H54 (cell line): ENCODE measurements around the gene SRGAP3.

ENCODE experiments used
- DNase-seq: peaks from one replicate; pipeline ENCODE4 v3.0.0; 2011; ENCODE audit warnings: low spot score, mixed read lengths; ENCODE audit not compliant: insufficient read length
- FAIRE-seq: peaks from 3 replicates; lab custom pipeline; 2011; peaks lifted over from hg19 to GRCh38; lab: Jason Lieb, UNC
- POLR2A ChIP-seq: IDR thresholded peaks from 2 replicates; pipeline ENCODE4 v1.6.1; 2011; ENCODE audit warnings: low read depth, mild to moderate bottlenecking, low read length

Gene SRGAP3

DNA sequence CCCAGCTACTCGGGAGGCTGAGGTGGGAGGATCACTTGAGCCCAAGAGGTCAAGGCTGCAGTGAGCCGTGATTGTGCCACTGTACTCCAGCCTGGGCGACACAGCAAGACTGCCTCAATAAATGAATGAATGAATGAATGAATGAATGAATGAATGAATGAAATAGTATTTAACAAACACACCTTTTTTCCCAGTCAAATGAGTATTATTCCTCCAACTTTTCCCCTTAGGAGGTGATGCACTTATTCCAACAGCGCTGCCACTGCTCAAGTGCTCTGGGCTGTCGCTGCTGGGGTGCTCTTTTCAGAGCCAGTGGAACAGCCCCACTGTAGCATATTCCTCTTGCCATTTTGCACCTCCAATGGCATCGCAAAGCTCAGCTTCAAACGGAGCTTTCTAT lies 219.4 kb downstream of the SRGAP3 start:
- no peak for FAIRE-seq
- no peak for TF ChIP-seq POLR2A
- no peak for DNase-seq

DNA sequence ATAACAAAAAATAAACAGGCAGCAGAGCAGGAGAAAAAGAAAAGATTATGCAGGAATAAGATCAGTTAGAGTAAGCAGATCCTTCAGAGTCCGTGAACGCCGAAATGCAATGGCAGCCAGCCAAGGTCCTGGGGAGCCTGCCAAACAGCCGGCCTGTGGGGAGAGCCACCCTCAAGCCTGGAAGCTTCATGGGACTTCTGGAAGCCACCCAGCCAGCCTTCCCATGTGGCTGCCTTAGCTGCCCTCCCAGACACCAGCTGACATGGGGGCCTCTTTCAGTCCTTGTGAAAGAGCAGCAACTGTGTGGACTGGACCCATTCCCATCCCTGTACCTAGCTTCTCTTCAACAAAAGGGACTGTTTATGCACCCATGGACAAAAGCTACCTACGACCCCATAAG lies 221.3 kb downstream of the SRGAP3 start:
- FAIRE-seq (no peak), DNase-seq (no peak)
- TF ChIP-seq POLR2A = no peak

DNA sequence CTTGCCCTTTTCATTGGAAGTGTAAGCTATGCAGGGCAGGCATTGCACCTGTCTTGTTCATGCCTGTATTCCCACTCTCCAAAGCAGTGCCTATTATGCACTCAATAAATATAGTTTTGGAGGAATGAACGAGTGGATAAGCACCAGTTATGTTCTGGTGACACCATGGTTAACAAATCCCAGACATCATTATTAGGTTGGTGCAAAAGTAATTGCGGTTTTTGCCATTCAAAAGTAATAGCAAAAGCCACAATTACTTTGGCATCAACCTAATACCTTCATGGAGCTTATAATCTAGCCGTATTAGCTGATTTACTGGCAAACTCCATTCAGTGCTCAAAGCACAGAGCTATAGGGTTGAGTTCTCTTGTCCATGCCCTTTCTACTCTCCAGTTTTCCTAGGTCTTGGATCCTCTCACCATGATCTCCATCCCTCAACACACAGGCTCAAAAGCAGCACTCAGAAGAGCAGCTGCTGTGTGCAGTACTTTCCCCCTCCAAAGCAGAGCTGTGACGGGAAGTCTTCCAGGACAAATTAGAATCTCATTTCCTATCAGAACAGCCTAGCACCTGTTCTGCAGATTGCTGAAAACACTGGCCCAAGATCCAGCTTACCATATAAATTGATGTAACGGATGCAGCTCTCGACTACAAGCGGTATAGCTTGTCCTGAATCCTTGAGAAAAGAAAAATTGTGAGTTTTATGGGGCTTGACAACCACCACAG lies 223.0 kb downstream of the SRGAP3 start:
- DNase-seq (no peak), FAIRE-seq (no peak)
- no peak for TF ChIP-seq POLR2A

DNA sequence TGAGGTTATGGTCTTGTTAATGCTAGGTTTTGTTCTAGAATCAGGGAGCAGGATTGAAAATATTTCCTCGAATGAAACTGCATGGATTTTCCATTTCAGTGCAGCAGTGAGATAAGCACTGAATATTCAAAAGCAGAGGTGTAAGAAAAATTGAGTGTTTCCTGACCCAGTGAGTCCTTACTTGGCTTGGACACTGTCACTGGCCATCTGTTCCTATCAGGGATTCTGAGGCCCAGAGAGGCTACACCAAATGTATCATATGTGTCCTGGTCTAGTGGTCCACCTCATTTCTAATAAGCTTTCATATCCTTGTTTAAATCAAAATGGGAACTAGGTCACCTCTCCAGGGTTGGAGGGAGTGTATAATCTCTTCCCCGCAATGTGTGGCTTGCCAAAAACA lies 225.1 kb downstream of the SRGAP3 start:
- DNase-seq (no peak), FAIRE-seq (no peak)
- TF ChIP-seq POLR2A = no peak

DNA sequence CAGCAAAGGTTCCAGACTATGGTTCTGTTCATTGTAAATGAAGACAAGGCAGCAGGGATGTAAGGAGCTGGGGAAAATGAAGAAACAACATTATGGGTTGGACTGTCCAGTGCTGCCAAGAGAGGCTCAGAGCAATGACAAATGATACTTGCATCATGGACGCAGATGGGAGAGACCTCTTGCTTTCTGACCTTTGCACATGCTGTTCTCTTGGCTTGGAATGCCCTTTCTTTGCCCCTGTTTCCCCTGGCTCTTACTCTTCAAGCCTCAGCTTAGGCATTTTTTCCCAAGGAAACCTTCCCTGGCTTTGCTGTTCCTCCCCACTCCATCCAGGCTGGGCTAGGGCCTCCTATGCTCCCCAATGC lies 226.2 kb downstream of the SRGAP3 start:
- no peak for TF ChIP-seq POLR2A
- DNase-seq (no peak), FAIRE-seq (no peak)

DNA sequence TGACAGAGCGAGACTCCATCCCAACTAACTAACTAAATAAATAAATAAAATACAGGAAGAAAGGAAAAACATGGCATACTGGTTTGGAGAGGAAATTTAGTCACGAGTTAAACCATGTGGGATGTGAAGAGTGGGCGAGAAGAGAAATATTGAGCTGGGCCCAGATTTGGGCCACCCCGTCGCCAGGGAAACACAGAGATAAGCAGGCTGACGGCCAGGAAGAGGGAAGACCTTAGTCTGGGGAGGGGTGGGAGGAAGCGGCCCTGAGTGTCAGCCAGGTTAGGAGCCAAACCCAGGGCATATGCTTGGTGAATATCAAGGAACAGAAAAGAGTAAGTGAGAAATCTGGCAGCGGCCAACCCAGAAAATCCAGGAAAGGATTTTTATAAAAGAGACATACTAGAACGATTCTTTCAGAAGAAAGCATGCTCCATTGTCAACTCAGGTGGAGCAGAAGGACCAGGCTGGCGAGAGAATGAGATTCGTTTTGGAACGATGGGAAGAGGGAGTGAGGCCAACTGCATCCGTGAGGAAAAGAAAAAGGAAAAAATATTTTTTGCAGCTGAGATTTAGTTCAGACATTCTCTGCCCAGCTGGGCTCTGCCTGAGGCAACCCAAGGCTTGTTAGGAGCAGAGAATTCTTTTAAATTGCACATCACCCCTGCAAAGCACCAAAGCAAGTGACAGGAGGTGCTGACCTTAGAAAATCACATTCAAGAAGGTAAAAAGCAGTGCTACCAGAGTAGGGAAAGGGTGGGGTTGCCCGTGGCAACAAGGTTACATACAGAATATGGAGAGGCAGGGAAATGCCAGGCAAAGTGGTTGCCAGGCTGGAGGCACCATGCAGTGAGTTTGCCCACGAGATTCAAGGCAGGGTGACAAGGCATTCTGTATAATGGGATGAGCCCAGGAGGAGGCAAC lies 226.9 kb downstream of the SRGAP3 start:
- no peak for TF ChIP-seq POLR2A
- FAIRE-seq (no peak), DNase-seq (no peak)

DNA sequence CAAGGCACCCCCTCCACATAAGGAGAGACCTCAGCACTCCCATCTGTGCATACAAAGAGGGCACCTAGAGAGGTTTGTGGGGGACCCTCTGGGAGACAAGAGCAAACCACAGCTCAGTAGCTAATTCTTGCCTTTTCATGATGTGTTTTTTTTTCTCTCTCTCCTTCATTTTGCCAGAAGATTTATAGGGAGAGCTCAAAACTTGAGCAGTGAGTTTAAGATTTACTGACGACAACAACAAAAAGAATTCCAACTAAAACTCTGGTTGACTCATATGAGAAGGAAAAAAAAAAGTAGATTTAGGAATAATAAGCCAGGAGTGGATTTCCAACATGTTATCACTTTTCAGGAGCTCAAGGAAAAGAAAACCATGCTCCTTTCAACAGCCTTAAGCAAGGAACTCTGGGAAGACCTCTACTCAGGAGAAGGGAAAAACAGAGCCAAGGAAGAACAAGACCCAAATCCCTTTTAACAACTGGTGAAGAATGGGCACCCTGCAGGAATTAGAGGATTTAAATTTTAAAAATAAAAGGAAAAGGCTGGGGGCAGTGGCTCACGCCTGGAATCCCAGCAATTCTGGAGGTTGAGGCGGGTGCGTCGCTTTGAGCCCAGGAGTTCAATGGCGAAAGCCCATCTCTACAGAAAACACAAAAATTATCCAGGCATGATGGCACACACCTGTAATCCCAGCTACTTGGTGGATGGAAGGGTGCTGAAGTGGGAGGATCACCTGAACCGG lies 228.0 kb downstream of the SRGAP3 start:
- no peak for TF ChIP-seq POLR2A
- DNase-seq (no peak), FAIRE-seq (no peak)

DNA sequence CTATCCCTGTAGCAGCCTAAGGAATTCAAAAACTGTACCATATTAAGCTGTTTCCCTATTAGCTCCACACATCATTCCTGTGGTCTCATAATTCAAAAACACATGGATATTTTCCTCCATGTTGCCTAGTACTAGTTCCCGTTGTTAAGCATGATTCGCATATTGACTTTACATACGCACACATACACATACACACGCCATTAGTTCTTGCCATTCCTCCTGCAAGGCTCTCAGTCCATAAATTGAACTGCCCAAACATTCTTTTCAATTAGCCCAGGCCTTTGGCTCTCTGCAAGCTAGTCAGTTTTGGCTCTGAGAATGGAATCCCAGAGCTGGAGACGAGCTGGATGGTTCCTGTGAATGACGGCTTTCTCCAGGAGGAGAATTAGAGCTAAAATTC lies 229.0 kb downstream of the SRGAP3 start:
- no peak for FAIRE-seq
- no peak for TF ChIP-seq POLR2A
- DNase-seq = no peak

DNA sequence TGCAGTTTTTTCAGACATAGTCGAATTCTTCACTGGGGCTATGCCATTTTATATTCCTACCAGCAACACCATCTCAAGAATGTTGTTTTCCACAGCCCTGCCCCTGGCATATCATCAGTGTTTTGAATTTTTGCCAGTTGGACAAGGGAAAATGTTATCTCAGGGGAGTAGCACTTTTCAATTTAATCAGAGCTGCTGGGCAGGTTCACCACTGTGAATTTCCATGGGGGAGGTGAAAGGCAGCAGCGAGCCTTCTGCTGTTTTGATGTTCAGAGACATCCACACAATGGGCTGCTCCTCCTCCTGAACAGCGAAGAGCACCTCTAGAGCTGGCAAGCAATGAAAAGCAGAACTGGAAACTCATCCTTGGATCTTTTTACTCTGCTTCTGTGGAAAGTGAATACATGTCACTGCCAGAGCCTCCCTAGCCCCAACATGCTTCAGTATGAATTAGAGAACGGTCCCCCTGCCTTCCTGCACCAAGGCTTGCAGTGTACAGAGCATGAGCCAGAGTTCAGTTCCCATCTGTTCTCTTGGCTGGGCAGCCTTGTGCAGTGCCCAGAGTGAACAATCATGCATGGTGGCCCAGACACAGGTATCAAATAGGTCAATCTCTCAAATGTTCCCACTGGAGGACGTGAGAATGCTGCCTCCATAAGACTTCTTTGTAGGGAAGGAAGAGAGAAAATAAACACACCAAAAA lies 230.0 kb downstream of the SRGAP3 start:
- DNase-seq (no peak), FAIRE-seq (no peak)
- no peak for TF ChIP-seq POLR2A

DNA sequence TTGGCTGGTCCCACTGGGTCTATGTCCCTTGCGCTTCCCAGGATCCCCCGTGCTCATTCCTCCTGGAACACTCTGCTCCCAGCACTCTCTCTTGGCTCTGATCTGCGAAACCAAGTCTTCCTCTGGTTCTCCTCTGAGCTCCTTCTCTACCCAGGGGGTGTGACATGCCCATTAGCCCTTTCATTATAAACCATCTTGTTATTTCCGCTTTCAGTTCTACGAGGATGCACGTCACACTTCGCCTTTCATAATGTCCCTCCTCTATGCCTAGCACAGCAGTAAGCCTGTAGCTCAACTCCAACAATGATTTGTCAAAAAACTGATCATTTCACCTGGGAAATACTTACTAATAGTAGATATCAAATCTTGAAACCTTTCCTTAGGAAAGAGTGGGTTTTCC lies 234.2 kb downstream of the SRGAP3 start:
- FAIRE-seq (no peak), DNase-seq (no peak)
- no peak for TF ChIP-seq POLR2A

DNA sequence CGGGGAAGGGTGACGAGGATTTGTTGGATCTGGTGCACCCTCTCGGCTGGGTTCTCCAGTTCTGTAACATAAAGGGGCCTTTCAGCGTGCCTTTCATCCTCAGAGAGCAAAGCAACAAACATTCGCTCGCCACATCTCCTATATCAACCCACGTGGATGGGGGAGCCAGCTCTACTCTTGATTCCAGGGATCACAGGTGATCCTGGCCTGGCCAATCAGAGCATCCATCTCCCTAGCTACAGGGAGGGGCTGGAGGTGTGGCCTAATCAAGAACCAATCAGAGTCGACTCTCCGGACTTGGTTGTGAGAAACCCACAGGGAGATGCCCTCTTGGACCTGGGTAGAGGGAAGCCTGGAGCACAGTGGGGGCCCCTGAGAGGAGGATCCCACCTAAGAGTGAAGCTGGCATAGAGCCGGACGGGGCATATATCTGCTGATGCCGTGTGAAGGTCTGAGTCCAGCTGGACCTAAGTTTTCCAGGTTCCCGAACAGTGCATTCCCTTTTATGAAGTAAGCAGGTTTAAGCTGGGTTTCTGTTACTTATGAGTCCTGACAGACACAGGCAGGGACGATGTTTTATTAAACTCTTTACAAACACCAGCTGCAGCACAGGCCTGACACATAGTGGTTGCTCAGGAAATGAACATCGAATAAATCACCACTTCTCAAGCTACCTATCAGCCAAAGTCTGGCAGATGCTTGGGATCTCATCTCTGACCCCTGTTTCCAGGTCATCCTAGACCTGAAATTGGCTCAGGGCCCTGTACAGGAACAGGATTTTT lies 235.5 kb downstream of the SRGAP3 start:
- DNase-seq (no peak), FAIRE-seq (no peak)
- TF ChIP-seq POLR2A = no peak

DNA sequence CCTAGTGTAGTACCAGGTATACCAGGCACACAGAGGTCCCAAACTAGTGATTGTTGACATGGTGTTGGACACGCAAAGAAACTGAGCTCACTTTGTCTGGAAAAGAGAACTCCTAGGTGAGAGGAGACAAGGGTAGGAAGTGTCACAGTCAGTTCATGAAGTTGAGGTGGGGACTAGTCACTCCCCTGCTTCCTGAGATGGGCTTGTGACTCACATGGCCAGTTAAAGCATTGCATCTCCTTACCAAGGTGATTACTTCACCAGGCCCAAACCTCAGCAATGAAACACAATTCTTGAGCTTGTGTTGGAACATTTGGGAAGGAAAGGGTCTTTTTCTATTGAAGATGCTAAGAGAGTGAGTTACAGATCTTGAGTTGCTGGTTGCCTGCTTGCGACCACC lies 236.9 kb downstream of the SRGAP3 start:
- FAIRE-seq (no peak), DNase-seq (no peak)
- TF ChIP-seq POLR2A = no peak

DNA sequence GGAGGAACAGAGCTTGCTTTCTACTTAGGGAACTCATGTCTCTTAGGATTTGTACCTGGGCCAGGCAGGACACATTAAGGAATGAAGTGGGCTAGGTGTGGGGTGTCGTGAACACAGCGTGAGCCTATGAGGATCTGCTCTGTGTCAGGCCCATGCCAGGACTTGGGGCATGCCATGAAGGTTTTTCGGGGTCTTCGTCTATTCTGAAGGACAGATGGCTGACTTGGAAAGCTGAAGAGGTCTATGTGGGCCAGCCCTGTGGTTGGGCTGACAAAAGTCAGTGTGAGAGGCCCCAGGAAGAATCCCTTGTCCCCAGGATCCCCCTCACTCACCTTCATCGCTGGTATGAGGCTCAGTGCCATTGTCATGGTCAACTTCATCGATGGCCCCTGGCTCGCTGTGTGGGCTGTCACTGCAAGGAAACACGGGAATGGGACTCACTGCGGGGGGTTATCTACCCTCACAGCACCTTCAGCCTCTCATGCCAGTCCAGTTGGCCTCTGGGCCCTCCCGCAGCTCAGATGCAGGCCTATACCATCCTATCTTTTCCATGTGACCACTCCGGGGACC lies 239.4 kb downstream of the SRGAP3 start:
- no peak for TF ChIP-seq POLR2A
- FAIRE-seq = no peak

More for the DNA sequence above, 239.4 kb downstream of the SRGAP3 start:
- DNase-seq = no peak
